Measurements from ENCODE around the gene ADCK2.
A peak's percentile ranks its signal among the peaks of the same experiment; 100 is the strongest.
"Not testable (repeated sequence)": the region's sequence is repeated elsewhere in the genome, so short reads cannot be mapped to it uniquely, and the experiment has no call there.

ADCK2 gene

GRCh38 chr7:140696680-140697446, 24.1 kb downstream of the ADCK2 start, which contains the start of gene NDUFB2:
Gene NDUFB2, plus strand, starts transcription at chr7:140696708. Its CDS starts 37 bp downstream, at chr7:140696745.
- DNase-seq, result peak; percentile 78

- DNase-seq, result no peak
Measured at GRCh38 chr7:140697447-140698143, 24.9 kb downstream of the ADCK2 start.

GRCh38 chr7:140698477-140698876, 25.7 kb downstream of the ADCK2 start:
- no peak for DNase-seq

- no peak for DNase-seq
Measured at GRCh38 chr7:140702774-140703173, 30.0 kb downstream of the ADCK2 start.

GRCh38 chr7:140704205-140704604, 31.5 kb downstream of the ADCK2 start:
- no peak for DNase-seq

- no peak for DNase-seq
Measured at GRCh38 chr7:140707132-140707531, 34.4 kb downstream of the ADCK2 start.

- DNase-seq, result not testable (repeated sequence)
Measured at GRCh38 chr7:140708764-140709163, 36.0 kb downstream of the ADCK2 start.

GRCh38 chr7:140712392-140712791, 39.6 kb downstream of the ADCK2 start:
- DNase-seq, result not testable (repeated sequence)

GRCh38 chr7:140714331-140715040, 41.7 kb downstream of the ADCK2 start:
- DNase-seq, result no peak

- DNase-seq, result no peak
Measured at GRCh38 chr7:140719721-140720120, 47.0 kb downstream of the ADCK2 start.

- no peak for DNase-seq
Measured at GRCh38 chr7:140722254-140722653, 49.5 kb downstream of the ADCK2 start.

GRCh38 chr7:140723006-140723405, 50.3 kb downstream of the ADCK2 start:
- peak; percentile 69 for DNase-seq

GRCh38 chr7:140723574-140723973, 50.8 kb downstream of the ADCK2 start:
- no peak for DNase-seq

- no peak for DNase-seq
Measured at GRCh38 chr7:140724706-140725105, 52.0 kb downstream of the ADCK2 start.

- no peak for DNase-seq
Measured at GRCh38 chr7:140726281-140726680, 53.5 kb downstream of the ADCK2 start.

- DNase-seq, result no peak
Measured at GRCh38 chr7:140732416-140732815, 59.7 kb downstream of the ADCK2 start.

- DNase-seq, result no peak
Measured at GRCh38 chr7:140734096-140734495, 61.4 kb downstream of the ADCK2 start.

- no peak for DNase-seq
Measured at GRCh38 chr7:140734729-140735128, 62.0 kb downstream of the ADCK2 start.

- DNase-seq, result no peak
Measured at GRCh38 chr7:140738280-140738679, 65.5 kb downstream of the ADCK2 start.

GRCh38 chr7:140743255-140743654, 70.5 kb downstream of the ADCK2 start:
- DNase-seq, result not testable (repeated sequence)

- no peak for DNase-seq
Measured at GRCh38 chr7:140744005-140744404, 71.3 kb downstream of the ADCK2 start.
